Endodermal cell (in vitro differentiated cells): ENCODE data around the gene GIGYF1. TPM values are rescaled to one million over a fixed set of nuclear protein-coding genes. Genes with fewer than 3 reads are reported as not detected.

ENCODE experiments used
- DNase-seq: peaks from one replicate; pipeline ENCODE4 v3.0.0-alpha.2; 2017
- H3K27ac ChIP-seq: 2 replicates; pipeline ENCODE4 v1.5.1; 2013; ENCODE audit warnings: mild to moderate bottlenecking, low read depth, low read length, moderate library complexity
- H3K27me3 ChIP-seq: 2 replicates; pipeline ENCODE4 v1.6.1; 2013; ENCODE audit warnings: mild to moderate bottlenecking, low read length, moderate library complexity; ENCODE audit not compliant: insufficient read depth, control insufficient read depth, poor library complexity, severe bottlenecking
- H3K36me3 ChIP-seq: 2 replicates; pipeline ENCODE4 v1.7.0; 2013; ENCODE audit warnings: mild to moderate bottlenecking, low read length, moderate library complexity; ENCODE audit not compliant: control insufficient read depth, insufficient read depth
- H3K4me1 ChIP-seq: one replicate; pipeline ENCODE4 v1.7.0; 2013; ENCODE audit warnings: low read length; ENCODE audit not compliant: control insufficient read depth, insufficient read depth
- H3K4me3 ChIP-seq: 2 replicates; pipeline ENCODE4 v1.5.1; 2013; ENCODE audit warnings: mild to moderate bottlenecking, low read length, moderate library complexity
- H3K9ac ChIP-seq: 2 replicates; pipeline ENCODE4 v1.6.1; 2013; ENCODE audit warnings: mild to moderate bottlenecking, low read length, moderate library complexity; ENCODE audit not compliant: poor library complexity, severe bottlenecking; ENCODE audit errors: extremely low read depth
- H3K9me3 ChIP-seq: 2 replicates; pipeline ENCODE4 v1.6.1; 2013; ENCODE audit warnings: mild to moderate bottlenecking, low read length, moderate library complexity; ENCODE audit not compliant: control insufficient read depth
- H3K27ac Mint-ChIP-seq: 2 replicates; pipeline ENCODE4 v1.8.0; 2020; ENCODE audit warnings: mixed read lengths
- H3K27me3 Mint-ChIP-seq: 2 replicates; pipeline ENCODE4 v1.8.0; 2021; ENCODE audit warnings: mild to moderate bottlenecking, mixed read lengths; ENCODE audit not compliant: insufficient read depth
- H3K36me3 Mint-ChIP-seq: 2 replicates; pipeline ENCODE4 v1.8.0; 2020; ENCODE audit warnings: low read depth, mixed read lengths
- H3K4me1 Mint-ChIP-seq: 2 replicates; pipeline ENCODE4 v1.8.0; 2020; ENCODE audit warnings: mixed read lengths
- H3K4me3 Mint-ChIP-seq: 2 replicates; pipeline ENCODE4 v1.8.0; 2020; ENCODE audit warnings: mild to moderate bottlenecking, moderate library complexity, mixed read lengths
- H3K9me3 Mint-ChIP-seq: 2 replicates; pipeline ENCODE4 v1.8.0; 2020; ENCODE audit warnings: mild to moderate bottlenecking, mixed read lengths
- CTCF ChIP-seq: fragments of 200-600 bp; sonication (generic); conservative IDR thresholded peaks from 2 replicates; pipeline ENCODE4 v1.5.0; 2021; ENCODE audit warnings: antibody characterized with exemption, mild to moderate bottlenecking
- WGBS, 2 experiments: methylation state at CpG; one replicate each; pipeline versions ENCODE4 v1.1.5 to v1.1.7; 2013; ENCODE audit warnings: missing lambda C conversion rate in 2 of 2, mixed read lengths in 1 of 2; ENCODE audit not compliant: insufficient coverage in 1 of 2, insufficient read length in 1 of 2; 5-methylcytosine and 5-hydroxymethylcytosine counted together
- total RNA-seq, 2 donors: library from RNA; stranded (reverse); fragmentation: NEBNext Ultra II Directional in 1 of 2; extraction: Animal tissue kit (Norgen Biotek cat#: 25700) in 1 of 2; gene quantifications; 2 replicates in 1 of 2; 3 replicates in 1 of 2; pipeline ENCODE4 v1.2.1, GENCODE V29; 2021

The GIGYF1 gene
- total RNA-seq, 2 donors from 2014 or later = 90.0 to 101 TPM

DNA sequence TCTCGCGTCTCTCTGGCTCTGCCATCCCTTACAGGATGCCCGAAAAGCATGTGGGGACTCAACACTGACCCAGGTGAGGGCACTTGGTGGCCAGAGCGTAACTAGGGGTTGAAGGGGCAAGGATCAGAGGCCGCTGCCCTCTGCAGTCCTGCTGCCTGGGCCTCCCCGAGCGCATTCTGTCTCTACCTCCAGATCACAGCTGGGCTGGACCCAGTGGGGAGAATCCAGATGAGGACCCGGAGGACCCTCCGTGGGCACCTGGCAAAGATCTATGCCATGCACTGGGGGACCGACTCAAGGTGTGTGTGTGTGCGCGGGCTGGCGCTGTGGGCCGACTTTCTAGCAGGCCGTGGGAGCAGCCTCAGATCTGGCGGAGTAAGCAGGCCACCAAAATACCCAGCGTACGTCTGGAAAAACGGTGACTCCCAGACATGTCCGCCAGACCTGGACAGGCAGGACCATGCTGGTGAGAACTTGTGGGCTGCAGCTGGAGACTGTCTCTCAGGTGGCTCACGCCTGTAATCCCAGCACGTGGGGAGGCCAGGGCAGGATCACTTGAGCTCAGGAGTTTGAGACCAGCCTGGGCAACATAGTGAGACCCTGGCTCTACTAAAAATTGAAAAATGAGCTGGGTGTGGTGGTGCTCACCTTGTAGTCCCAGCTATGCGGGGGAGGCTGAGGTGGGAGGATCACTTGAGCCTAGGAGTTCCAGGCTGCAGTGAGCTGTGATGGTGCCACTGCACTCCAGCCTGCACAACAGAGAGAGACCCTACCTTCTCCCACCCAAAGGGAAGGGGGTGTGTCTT, 17.3 kb downstream of the GIGYF1 start:
- TF ChIP-seq CTCF = no peak
- Mint-ChIP-seq H3K36me3 (peaks cover 24% of the 10 kb centered on the region), H3K27ac (peak overlapping the region; percentile 58), H3K9me3 (no peaks in the 10 kb centered on the region), H3K4me1 (peaks cover 5% of the 10 kb centered on the region), H3K27me3 (peaks cover 13% of the 10 kb centered on the region), H3K4me3 (peak overlapping the region; percentile 84)
- no peak overlapping the region for H3K4me3 ChIP-seq
- DNase-seq = no peak
- H3K27me3 ChIP-seq = peaks cover under 1% of the 10 kb centered on the region
- no peak overlapping the region for H3K27ac ChIP-seq
- H3K36me3 ChIP-seq = peaks cover 38% of the 10 kb centered on the region
- WGBS, 2 experiments = 93 to 96% methylated on average over 23 of the region's 23 CpGs
- no peaks in the 10 kb centered on the region for H3K9me3 ChIP-seq
- no peak overlapping the region for H3K9ac ChIP-seq
- H3K4me1 ChIP-seq = no peaks in the 10 kb centered on the region

GRCh38 chr7:100675581-100676350, 18.3 kb downstream of the GIGYF1 start:
- no peaks in the 10 kb centered on the region for H3K9me3 Mint-ChIP-seq
- Histone ChIP-seq H3K27ac (peak overlapping the region; percentile 51), H3K9ac (peak overlapping the region; percentile 15), H3K4me3 (peak overlapping the region; percentile 62), H3K36me3 (peaks cover 29% of the 10 kb centered on the region), H3K27me3 (peaks cover 8% of the 10 kb centered on the region), H3K9me3 (no peaks in the 10 kb centered on the region), H3K4me1 (no peaks in the 10 kb centered on the region)
- no peak overlapping the region for H3K27ac Mint-ChIP-seq
- DNase-seq = peak; percentile 88
- TF ChIP-seq CTCF = no peak
- H3K36me3 Mint-ChIP-seq = peaks cover 21% of the 10 kb centered on the region
- peaks cover 5% of the 10 kb centered on the region for H3K4me1 Mint-ChIP-seq
- peaks cover 20% of the 10 kb centered on the region for H3K27me3 Mint-ChIP-seq
- peak overlapping the region; percentile 84 for H3K4me3 Mint-ChIP-seq
- WGBS, 2 experiments = 14 to 37% methylated on average over 14 to 58 of the region's 59 CpGs

DNA sequence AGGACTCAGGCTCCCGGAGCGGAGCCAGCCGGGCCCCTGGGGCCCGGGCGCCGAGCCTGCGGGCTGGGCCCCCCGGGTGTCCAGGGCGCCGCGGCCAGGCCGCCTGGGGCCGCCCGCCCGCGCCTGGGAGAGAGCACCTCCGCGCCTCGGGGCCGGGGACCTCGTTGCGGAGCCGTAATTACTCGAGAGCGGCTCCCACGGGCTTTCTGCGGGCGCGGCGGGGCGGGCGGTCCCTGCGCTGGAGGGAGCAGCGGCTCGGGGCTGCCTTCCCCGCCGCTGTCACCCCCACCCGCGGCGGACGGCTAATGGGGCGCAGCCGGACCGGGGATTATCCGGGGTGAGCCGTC, 19.0 kb downstream of the GIGYF1 start:
- H3K4me3 Mint-ChIP-seq = peak overlapping the region; percentile 84
- peak overlapping the region; percentile 59 for H3K9ac ChIP-seq
- H3K27me3 ChIP-seq = peaks cover 8% of the 10 kb centered on the region
- peaks cover 22% of the 10 kb centered on the region for H3K27me3 Mint-ChIP-seq
- no peaks in the 10 kb centered on the region for H3K9me3 Mint-ChIP-seq
- peaks cover 5% of the 10 kb centered on the region for H3K4me1 Mint-ChIP-seq
- DNase-seq = no peak
- TF ChIP-seq CTCF = no peak
- peaks cover 25% of the 10 kb centered on the region for H3K36me3 ChIP-seq
- H3K9me3 ChIP-seq = no peaks in the 10 kb centered on the region
- 0 to 1% methylated on average over 12 to 46 of the region's 46 CpGs for WGBS, 2 experiments
- peaks cover 21% of the 10 kb centered on the region for H3K36me3 Mint-ChIP-seq
- H3K4me1 ChIP-seq = no peaks in the 10 kb centered on the region
- H3K27ac ChIP-seq = no peak overlapping the region
- H3K27ac Mint-ChIP-seq = no peak overlapping the region
- peak overlapping the region; percentile 87 for H3K4me3 ChIP-seq
